Colonic mucosa (tissue), 4 donors: Measurements from ENCODE around the gene CFAP20. TPM values are rescaled to one million over a fixed set of nuclear protein-coding genes. Genes with fewer than 3 reads are reported as not detected.

Source experiments
- DNase-seq: peaks from one replicate; pipeline ENCODE4 v3.0.0-alpha.2; 2020
- H3K27ac ChIP-seq: fragments of 200-600 bp; one replicate; pipeline ENCODE4 v1.8.0; 2021
- H3K27me3 ChIP-seq: fragments of 200-600 bp; one replicate; pipeline ENCODE4 v1.8.0; 2021
- H3K36me3 ChIP-seq: fragments of 200-600 bp; one replicate; pipeline ENCODE4 v1.8.0; 2021
- H3K4me1 ChIP-seq: fragments of 200-600 bp; one replicate; pipeline ENCODE4 v1.8.0; 2021; ENCODE audit warnings: mild to moderate bottlenecking
- H3K4me3 ChIP-seq: fragments of 200-600 bp; one replicate; pipeline ENCODE4 v1.8.0; 2021
- H3K9ac ChIP-seq, 2 donors: one replicate each; pipeline ENCODE4 v1.7.0; 2013; ENCODE audit warnings: control low read depth in 2 of 2, low read depth in 2 of 2, low read length in 2 of 2
- H3K9me3 ChIP-seq: fragments of 200-600 bp; one replicate; pipeline ENCODE4 v1.8.0; 2021
- intact Hi-C: fragments of 100-400 bp; cut with DNase I; formaldehyde crosslinking; loops from one replicate; pipeline ENCODE4 v1.14.1; 2022
- total RNA-seq, 2 donors: library from RNA; stranded (reverse); fragmentation: NEBNext Ultra II Directional in 1 of 2; extraction: Animal tissue kit (Norgen Biotek cat#: 25700) in 1 of 2; gene quantifications; one replicate each; pipeline ENCODE4 v1.2.1, GENCODE V29; 2021
- TF ChIP-seq, protein P1 (sequence below): fragments of 200-600 bp; IDR thresholded peaks from one replicate; pipeline ENCODE4 v1.8.0; 2022; ENCODE audit warnings: antibody characterized with exemption, mild to moderate bottlenecking
- donor health status: healthy.
- donor health status: DM: no; HTN: no; CAD: no.
- donor health status: DM: no; HTN: no; CAD: no.

CFAP20 gene
- total RNA-seq, 2 donors from 2014 or later, result 26.7 to 32.1 TPM

DNA sequence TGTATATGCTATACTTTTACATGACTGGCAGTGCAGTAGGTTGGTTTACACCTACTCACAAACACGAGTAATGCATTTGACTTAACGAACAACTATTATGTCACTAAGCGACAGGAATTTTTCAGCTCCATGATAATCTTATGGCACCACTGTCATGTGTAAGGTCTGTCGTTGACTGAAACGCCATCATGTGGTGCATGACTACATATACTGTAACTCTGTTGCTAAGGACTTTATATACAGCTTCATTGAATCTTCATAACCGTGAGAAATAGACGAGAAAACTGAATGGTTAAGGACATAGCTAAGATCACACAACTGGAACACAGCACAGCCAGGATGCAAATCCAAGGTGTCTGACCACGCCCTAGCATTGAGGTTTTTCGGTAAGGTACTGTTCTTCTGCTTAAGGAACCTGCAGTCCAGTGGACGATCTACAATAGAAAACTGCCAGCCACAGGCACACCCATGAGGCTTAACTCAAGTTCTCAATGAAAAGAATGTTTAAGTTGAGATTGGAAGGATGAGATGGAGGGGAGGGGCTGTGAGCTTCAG lies 3.3 kb downstream of the CFAP20 start:
- peaks cover 34% of the 10 kb centered on the region for H3K4me1 ChIP-seq
- no peak overlapping the region for H3K27ac ChIP-seq
- no peaks in the 10 kb centered on the region for H3K27me3 ChIP-seq
- TF ChIP-seq, protein P1, sequence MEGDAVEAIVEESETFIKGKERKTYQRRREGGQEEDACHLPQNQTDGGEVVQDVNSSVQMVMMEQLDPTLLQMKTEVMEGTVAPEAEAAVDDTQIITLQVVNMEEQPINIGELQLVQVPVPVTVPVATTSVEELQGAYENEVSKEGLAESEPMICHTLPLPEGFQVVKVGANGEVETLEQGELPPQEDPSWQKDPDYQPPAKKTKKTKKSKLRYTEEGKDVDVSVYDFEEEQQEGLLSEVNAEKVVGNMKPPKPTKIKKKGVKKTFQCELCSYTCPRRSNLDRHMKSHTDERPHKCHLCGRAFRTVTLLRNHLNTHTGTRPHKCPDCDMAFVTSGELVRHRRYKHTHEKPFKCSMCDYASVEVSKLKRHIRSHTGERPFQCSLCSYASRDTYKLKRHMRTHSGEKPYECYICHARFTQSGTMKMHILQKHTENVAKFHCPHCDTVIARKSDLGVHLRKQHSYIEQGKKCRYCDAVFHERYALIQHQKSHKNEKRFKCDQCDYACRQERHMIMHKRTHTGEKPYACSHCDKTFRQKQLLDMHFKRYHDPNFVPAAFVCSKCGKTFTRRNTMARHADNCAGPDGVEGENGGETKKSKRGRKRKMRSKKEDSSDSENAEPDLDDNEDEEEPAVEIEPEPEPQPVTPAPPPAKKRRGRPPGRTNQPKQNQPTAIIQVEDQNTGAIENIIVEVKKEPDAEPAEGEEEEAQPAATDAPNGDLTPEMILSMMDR, result no peak
- H3K9ac ChIP-seq, result no peak overlapping the region
- intact Hi-C loops, result no loop called here
- DNase-seq, result no peak
- H3K9me3 ChIP-seq, result no peaks in the 10 kb centered on the region
- no peak overlapping the region for H3K4me3 ChIP-seq
- H3K36me3 ChIP-seq, result no peaks in the 10 kb centered on the region

DNA sequence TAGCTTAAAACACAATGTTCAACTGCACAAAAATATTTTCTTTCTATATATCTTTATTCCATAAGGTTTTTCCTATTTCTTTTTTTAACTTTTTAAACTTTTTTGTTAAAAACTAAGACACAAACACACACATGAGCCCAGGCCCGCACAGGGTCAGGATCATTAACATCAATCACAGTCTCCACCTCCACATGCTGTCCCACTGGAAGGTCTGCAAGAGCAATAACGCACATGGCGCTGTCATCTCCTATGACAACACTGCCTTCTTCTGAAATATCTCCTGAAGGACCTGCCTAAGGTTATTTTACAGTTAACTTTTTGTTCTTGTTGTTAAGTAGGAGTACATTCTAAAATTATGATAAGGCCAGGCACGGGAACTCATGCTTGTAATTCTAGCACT lies 4.1 kb downstream of the CFAP20 start:
- Histone ChIP-seq H3K36me3 (no peaks in the 10 kb centered on the region), H3K27ac (no peak overlapping the region), H3K9me3 (no peaks in the 10 kb centered on the region), H3K4me1 (peaks cover 38% of the 10 kb centered on the region), H3K27me3 (no peaks in the 10 kb centered on the region), H3K9ac (no peak overlapping the region), H3K4me3 (no peak overlapping the region)
- no peak for DNase-seq
- intact Hi-C loops, result no loop called here
- TF ChIP-seq, protein P1, result no peak

DNA sequence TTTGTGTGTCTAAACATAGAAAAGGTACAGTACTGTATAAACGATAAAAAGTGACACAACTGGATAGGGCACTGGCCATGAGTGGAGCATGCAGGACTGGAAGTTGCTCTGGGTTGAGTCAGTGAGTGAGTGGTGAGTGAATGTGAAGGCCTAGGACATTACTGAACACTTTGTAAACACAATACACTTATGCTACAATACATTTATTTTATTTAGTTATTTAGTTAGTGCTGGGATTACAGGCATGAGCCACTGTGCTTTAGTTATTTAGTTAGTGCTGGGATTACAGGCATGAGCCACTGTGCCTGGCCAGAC lies 4.6 kb downstream of the CFAP20 start:
- intact Hi-C loops, result no loop called here
- peaks cover 38% of the 10 kb centered on the region for H3K4me1 ChIP-seq
- H3K9ac ChIP-seq, result no peak overlapping the region
- no peak overlapping the region for H3K4me3 ChIP-seq
- no peaks in the 10 kb centered on the region for H3K9me3 ChIP-seq
- DNase-seq, result no peak
- no peaks in the 10 kb centered on the region for H3K36me3 ChIP-seq
- peak overlapping the region; percentile 42 for H3K27ac ChIP-seq
- H3K27me3 ChIP-seq, result no peaks in the 10 kb centered on the region
- TF ChIP-seq, protein P1, result no peak

DNA sequence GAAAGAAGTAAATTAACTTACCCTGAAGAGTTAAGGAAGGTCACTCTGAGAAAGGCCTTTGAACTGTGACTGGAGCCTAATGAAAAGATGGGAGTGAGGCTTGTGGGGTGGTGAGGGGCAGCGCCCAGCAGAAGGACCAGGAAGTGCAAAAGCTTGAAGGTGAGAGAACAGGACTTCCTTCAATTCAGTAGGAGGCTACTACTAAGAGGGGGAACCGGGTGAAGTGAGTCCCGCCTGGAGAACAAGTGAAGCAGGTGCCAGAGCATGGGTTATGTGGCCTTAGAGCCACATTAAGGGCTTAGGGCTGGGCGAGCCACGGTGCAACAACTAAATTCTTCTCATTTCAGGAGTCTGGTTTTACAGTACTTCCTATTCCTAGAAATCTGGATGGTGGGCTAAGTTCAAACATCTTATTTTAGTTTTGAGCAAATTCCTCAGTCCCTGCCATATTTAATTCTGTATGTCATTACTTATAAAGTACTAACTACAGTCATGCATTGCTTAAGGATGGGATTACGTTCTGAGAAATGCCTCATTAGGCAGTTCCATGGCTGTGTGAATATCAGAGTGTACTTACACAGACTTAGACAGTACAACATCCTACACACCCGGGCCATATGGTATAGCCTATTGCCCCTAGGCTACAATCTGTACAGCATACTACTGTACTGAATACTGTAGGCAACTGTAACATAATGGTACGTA lies 5.1 kb downstream of the CFAP20 start:
- Histone ChIP-seq H3K4me3 (no peak overlapping the region), H3K9me3 (no peaks in the 10 kb centered on the region), H3K27ac (peak overlapping the region; percentile 42), H3K36me3 (no peaks in the 10 kb centered on the region), H3K27me3 (no peaks in the 10 kb centered on the region), H3K9ac (no peak overlapping the region), H3K4me1 (peaks cover 38% of the 10 kb centered on the region)
- DNase-seq, result no peak
- TF ChIP-seq, protein P1, result no peak
- intact Hi-C loops, result no loop called here

DNA sequence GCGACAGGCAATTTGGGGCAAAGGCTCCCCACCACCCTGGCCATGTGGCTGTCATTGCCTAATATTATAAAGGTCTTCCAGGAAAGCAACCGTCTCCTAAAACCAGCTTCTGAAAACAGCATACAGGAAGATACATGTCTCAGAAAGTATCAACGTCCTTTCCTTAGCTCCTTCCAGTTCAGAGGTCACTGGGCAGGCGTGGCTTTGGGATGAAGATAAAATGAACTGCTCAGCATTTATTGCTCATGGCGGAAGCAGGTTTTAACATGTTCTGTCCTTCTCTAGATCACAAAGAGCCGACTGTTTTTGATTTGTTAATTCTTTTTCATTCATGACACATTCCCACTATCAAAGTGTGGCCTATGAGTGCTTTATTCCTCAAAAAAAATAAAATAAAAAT lies 8.0 kb downstream of the CFAP20 start:
- H3K9ac ChIP-seq, result no peak overlapping the region

More for the DNA sequence above, 8.0 kb downstream of the CFAP20 start:
- intact Hi-C loops, result loop anchor here (2.0 kb wide), 1 partner anchor 98 kb away; no protein-coding TSS in a partner anchor
- peak; percentile 65 for DNase-seq
- Histone ChIP-seq H3K27me3 (no peaks in the 10 kb centered on the region), H3K36me3 (no peaks in the 10 kb centered on the region), H3K9me3 (no peaks in the 10 kb centered on the region), H3K4me1 (peaks cover 19% of the 10 kb centered on the region), H3K4me3 (no peak overlapping the region), H3K27ac (peak overlapping the region; percentile 63)
- TF ChIP-seq, protein P1, result no peak
